ENCODE measurements around the gene CLCN7.

- TF ChIP-seq CTCF (IDR thresholded peaks at IDR 0.05 in 2 of 3, conservative IDR thresholded peaks at IDR 0.05 in 1 of 3; ENCODE audit: borderline replicate concordance in 1 of 3, insufficient read depth in 1 of 3, low read depth in 2 of 3, low read length in 2 of 3) (no peak), REST (IDR thresholded peaks at IDR 0.05; ENCODE audit: low read depth) (no peak), FOSL1 (IDR thresholded peaks at IDR 0.05; ENCODE audit: low read depth) (no peak), EZH2 (IDR thresholded peaks at IDR 0.05) (no peak), POLR2A (IDR thresholded peaks at IDR 0.05; ENCODE audit: borderline replicate concordance, extremely low read depth, insufficient read depth, insufficient read length) (no peak)
Measured at GRCh38 chr16:1492923-1493745, 18.3 kb upstream of the CLCN7 start, which contains the start of gene TELO2.
